Measurements from ENCODE around the gene PSMC3.

- TF ChIP-seq ZNF274 (IDR thresholded peaks at IDR 0.05; ENCODE audit: low read depth, low read length) (no peak), YY1 (IDR thresholded peaks at IDR 0.05; ENCODE audit: insufficient read depth, insufficient read length) (no peak), SUZ12 (IDR thresholded peaks at IDR 0.05; ENCODE audit: extremely low read depth, insufficient read depth, insufficient read length) (no peak)
Observed at GRCh38 chr11:47391711-47392432, 34.4 kb downstream of the PSMC3 start.

Measured in NT2/D1 (cell line).